Natural killer cell (primary cell): ENCODE measurements around the gene EPB41L3. TPM values are rescaled to one million over a fixed set of nuclear protein-coding genes. Genes with fewer than 3 reads are reported as not detected.
"Not testable (repeated sequence)": the region's sequence is repeated elsewhere in the genome, so short reads cannot be mapped to it uniquely, and the experiment has no call there.

Experiments used
- ATAC-seq, 3 donors: fragments of 150-1000 bp in 2 of 3; fragments of 200-7000 bp in 1 of 3; cut with Tn5 transposase; 1 replicate in 1 of 3; 2 replicates in 2 of 3; pipeline ENCODE4 v1.10.0; 2021; ENCODE audit warnings: mild to moderate bottlenecking in 2 of 3, moderate library complexity in 2 of 3
- DNase-seq, 2 donors: peaks; one replicate each; pipeline versions ENCODE4 v3.0.0 to v3.0.0-alpha.2; 2013 to 2021; ENCODE audit warnings: mixed read lengths in 1 of 2
- H3K27ac ChIP-seq: one replicate; pipeline ENCODE4 v1.5.1; 2013; ENCODE audit warnings: mild to moderate bottlenecking, low read length
- H3K27me3 ChIP-seq: one replicate; pipeline ENCODE4 v1.6.1; 2013; ENCODE audit warnings: low read length; ENCODE audit not compliant: control insufficient read depth, insufficient read depth
- H3K36me3 ChIP-seq: one replicate; pipeline ENCODE4 v1.6.1; 2013; ENCODE audit warnings: low read length; ENCODE audit not compliant: control insufficient read depth, insufficient read depth
- H3K4me1 ChIP-seq: one replicate; pipeline ENCODE4 v1.6.1; 2013; ENCODE audit warnings: low read length; ENCODE audit not compliant: control insufficient read depth, insufficient read depth
- H3K4me3 ChIP-seq: one replicate; pipeline ENCODE4 v1.5.1; 2013; ENCODE audit warnings: low read length
- H3K9me3 ChIP-seq: one replicate; pipeline ENCODE4 v1.6.1; 2013; ENCODE audit warnings: low read length; ENCODE audit not compliant: control insufficient read depth, insufficient read depth
- H3K27ac Mint-ChIP-seq, 2 donors: one replicate each; pipeline ENCODE4 v1.8.0; 2022; ENCODE audit warnings: mild to moderate bottlenecking in 2 of 2, mixed read lengths in 2 of 2, moderate library complexity in 1 of 2
- H3K27me3 Mint-ChIP-seq, 2 donors: one replicate each; pipeline ENCODE4 v1.8.0; 2022; ENCODE audit warnings: low read depth in 2 of 2, mixed read lengths in 2 of 2
- H3K36me3 Mint-ChIP-seq: one replicate; pipeline ENCODE4 v1.8.0; 2022; ENCODE audit warnings: mixed read lengths
- H3K4me1 Mint-ChIP-seq, 2 donors: one replicate each; pipeline ENCODE4 v1.8.0; 2022; ENCODE audit warnings: mixed read lengths in 2 of 2
- H3K4me3 Mint-ChIP-seq: one replicate; pipeline ENCODE4 v1.8.0; 2022; ENCODE audit warnings: mild to moderate bottlenecking, moderate library complexity, mixed read lengths
- H3K9me3 Mint-ChIP-seq, 2 donors: one replicate each; pipeline ENCODE4 v1.8.0; 2022; ENCODE audit warnings: mixed read lengths in 2 of 2
- WGBS: methylation state at CpG from one replicate; pipeline ENCODE4 v1.1.7; 2013; ENCODE audit warnings: missing lambda C conversion rate; ENCODE audit not compliant: insufficient coverage; 5-methylcytosine and 5-hydroxymethylcytosine counted together
- intact Hi-C: fragments of 100-400 bp; cut with micrococcal nuclease; formaldehyde crosslinking; loops from one replicate; pipeline ENCODE4 v1.14.2; 2022
- total RNA-seq, 4 donors: library from RNA; stranded (reverse); fragments of 120-200 nt in 1 of 4; gene quantifications; one replicate each; pipeline versions ENCODE4 v1.2.3 to v1.2.4, GENCODE V29; 2013 to 2022
- TF ChIP-seq, protein P1 (sequence below): fragments of 200-600 bp; IDR thresholded peaks from one replicate; pipeline ENCODE4 v1.8.0; 2022; ENCODE audit warnings: antibody characterized with exemption

Gene EPB41L3
- total RNA-seq, 3 donors from 2014 or later (not counting 1 experiment from before 2014, with no cell fraction given), result 3.3 to 6.0 (median 4.4) TPM

GRCh38 chr18:5515011-5515784 lies 28.6 kb downstream of the EPB41L3 start:
- Mint-ChIP-seq H3K36me3 (no peaks in the 10 kb centered on the region), H3K4me1 (peaks cover 0 to 5% of the 10 kb centered on the region in 2 donors), H3K27ac (no peak overlapping the region), H3K4me3 (no peak overlapping the region), H3K27me3 (peaks cover 0 to 5% of the 10 kb centered on the region in 2 donors), H3K9me3 (peaks cover 0 to 5% of the 10 kb centered on the region in 2 donors)
- Histone ChIP-seq H3K4me1 (no peaks in the 10 kb centered on the region), H3K27me3 (no peaks in the 10 kb centered on the region), H3K27ac (no peak overlapping the region), H3K36me3 (no peaks in the 10 kb centered on the region), H3K9me3 (no peaks in the 10 kb centered on the region), H3K4me3 (no peak overlapping the region)
- intact Hi-C loops, result no loop called here
- 89% methylated on average over 2 of the region's 3 CpGs for WGBS
- TF ChIP-seq, protein P1, sequence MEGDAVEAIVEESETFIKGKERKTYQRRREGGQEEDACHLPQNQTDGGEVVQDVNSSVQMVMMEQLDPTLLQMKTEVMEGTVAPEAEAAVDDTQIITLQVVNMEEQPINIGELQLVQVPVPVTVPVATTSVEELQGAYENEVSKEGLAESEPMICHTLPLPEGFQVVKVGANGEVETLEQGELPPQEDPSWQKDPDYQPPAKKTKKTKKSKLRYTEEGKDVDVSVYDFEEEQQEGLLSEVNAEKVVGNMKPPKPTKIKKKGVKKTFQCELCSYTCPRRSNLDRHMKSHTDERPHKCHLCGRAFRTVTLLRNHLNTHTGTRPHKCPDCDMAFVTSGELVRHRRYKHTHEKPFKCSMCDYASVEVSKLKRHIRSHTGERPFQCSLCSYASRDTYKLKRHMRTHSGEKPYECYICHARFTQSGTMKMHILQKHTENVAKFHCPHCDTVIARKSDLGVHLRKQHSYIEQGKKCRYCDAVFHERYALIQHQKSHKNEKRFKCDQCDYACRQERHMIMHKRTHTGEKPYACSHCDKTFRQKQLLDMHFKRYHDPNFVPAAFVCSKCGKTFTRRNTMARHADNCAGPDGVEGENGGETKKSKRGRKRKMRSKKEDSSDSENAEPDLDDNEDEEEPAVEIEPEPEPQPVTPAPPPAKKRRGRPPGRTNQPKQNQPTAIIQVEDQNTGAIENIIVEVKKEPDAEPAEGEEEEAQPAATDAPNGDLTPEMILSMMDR, result no peak
- no peak for DNase-seq
- no peak for ATAC-seq

DNA sequence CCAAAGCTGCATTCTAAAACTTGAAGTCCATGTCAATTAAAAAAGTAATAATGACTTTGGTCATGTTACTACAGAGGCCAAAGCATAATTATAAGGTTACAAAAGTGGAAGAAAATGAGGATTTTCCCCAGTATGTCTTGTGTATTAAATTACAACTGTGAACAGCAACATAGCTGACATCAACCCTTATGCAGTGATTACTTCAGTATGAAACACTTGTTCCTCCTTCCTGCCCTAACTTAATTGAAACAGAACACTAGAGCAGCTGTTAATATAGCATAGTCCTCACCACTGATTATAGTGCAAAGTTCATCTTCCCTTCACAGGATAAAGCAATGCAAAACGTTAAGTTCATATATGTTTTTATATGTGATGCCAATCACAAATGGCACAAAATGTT lies 29.9 kb downstream of the EPB41L3 start:
- peaks cover 0 to 5% of the 10 kb centered on the region in 2 donors for H3K4me1 Mint-ChIP-seq
- Histone ChIP-seq H3K9me3 (no peaks in the 10 kb centered on the region), H3K4me3 (no peak overlapping the region), H3K36me3 (no peaks in the 10 kb centered on the region), H3K27ac (no peak overlapping the region), H3K27me3 (no peaks in the 10 kb centered on the region), H3K4me1 (no peaks in the 10 kb centered on the region)
- ATAC-seq (no peak), DNase-seq (no peak)
- H3K4me3 Mint-ChIP-seq, result no peak overlapping the region
- TF ChIP-seq, protein P1, result no peak
- WGBS, result no CpG with 5 or more reads among the region's 1 CpG
- H3K36me3 Mint-ChIP-seq, result no peaks in the 10 kb centered on the region
- peaks cover 0 to 5% of the 10 kb centered on the region in 2 donors for H3K27me3 Mint-ChIP-seq
- H3K27ac Mint-ChIP-seq, result no peak overlapping the region
- peaks cover 0 to 5% of the 10 kb centered on the region in 2 donors for H3K9me3 Mint-ChIP-seq
- intact Hi-C loops, result no loop called here

GRCh38 chr18:5512176-5512575 lies 31.6 kb downstream of the EPB41L3 start:
- Mint-ChIP-seq H3K36me3 (no peaks in the 10 kb centered on the region), H3K9me3 (peaks cover 0 to 2% of the 10 kb centered on the region in 2 donors), H3K4me3 (no peak overlapping the region), H3K27ac (no peak overlapping the region), H3K4me1 (peaks cover 0 to 5% of the 10 kb centered on the region in 2 donors), H3K27me3 (peaks cover 0 to 5% of the 10 kb centered on the region in 2 donors)
- no peaks in the 10 kb centered on the region for H3K9me3 ChIP-seq
- intact Hi-C loops, result no loop called here
- DNase-seq (no peak), ATAC-seq (no peak)
- H3K4me1 ChIP-seq, result no peaks in the 10 kb centered on the region
- no peaks in the 10 kb centered on the region for H3K36me3 ChIP-seq
- no peaks in the 10 kb centered on the region for H3K27me3 ChIP-seq
- 87% methylated on average over 4 of the region's 4 CpGs for WGBS
- TF ChIP-seq, protein P1, result no peak
- H3K27ac ChIP-seq, result no peak overlapping the region
- no peak overlapping the region for H3K4me3 ChIP-seq

DNA sequence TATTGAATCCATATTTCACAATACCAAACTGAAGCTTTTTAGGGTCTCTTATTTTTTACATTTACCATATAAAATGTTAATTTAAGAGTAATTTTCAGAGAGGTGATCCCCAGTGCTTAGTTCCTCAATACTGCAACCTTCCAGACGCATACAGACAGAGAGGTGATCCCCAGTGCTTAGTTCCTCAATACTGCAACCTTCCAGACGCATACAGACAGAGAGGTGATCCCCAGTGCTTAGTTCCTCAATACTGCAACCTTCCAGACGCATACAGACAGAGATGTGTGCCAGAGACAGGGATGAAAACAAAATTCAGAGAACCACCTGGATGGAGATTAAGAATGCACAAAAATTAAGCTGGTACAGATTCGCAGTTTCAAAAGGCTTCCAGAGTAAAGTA lies 32.3 kb downstream of the EPB41L3 start:
- 57% methylated on average over 4 of the region's 4 CpGs for WGBS
- H3K9me3 Mint-ChIP-seq, intact Hi-C loops, ATAC-seq, H3K36me3 Mint-ChIP-seq, H3K4me3 Mint-ChIP-seq, H3K27ac Mint-ChIP-seq, H3K36me3 ChIP-seq, H3K27me3 ChIP-seq, H3K4me1 ChIP-seq, H3K4me1 Mint-ChIP-seq, H3K27ac ChIP-seq, H3K4me3 ChIP-seq, H3K27me3 Mint-ChIP-seq, H3K9me3 ChIP-seq, DNase-seq: not testable (repeated sequence)
